ENCODE data around the gene TRIOBP. TPM values are rescaled to one million over a fixed set of nuclear protein-coding genes. Genes with fewer than 3 reads are reported as not detected.
A peak's percentile ranks its signal among the peaks of the same experiment; 100 is the strongest.

TRIOBP gene
- total and polyA plus RNA-seq, 2 of the 13 experiments (the other 11 are each of a cell fraction or from before 2014, with no cell fraction given), result 6.1 to 15.4 TPM

DNA sequence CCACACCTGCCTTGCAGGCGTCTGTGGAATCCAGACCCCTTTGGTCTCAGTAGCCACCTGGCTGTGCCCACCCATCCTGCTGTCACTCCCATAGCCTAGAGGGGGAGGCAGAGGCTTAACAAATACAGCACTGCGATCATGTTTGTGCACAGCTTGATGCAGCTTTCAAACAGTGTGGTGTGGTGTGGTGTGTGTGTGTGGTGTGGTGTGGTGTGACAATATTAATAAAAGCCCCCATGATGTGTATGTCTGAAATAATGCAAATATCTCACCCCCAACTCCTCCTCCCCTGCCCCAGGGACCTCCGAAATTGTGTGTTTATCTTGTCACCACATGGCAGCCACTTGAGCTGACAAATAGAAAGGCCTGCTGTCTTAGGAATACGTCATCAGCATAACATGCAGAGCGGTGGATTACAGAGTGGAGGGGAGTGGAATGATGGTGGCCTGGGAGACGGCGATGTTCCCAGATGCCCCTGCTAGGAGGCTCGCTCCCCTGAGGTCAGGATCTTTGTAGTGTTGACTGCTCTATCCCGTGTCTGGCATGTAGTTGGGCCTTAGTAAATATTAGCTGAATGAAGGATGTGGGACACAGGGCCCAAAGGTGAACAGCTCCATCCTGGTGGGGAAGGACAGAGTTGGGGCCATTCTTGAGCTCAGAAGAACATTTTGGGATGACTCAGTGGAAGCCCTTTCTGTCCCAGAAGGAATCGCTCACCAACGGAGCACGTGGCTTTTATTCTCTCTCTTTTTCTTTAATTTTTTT lies 35.5 kb upstream of the TRIOBP start (continued):
- TF ChIP-seq SIN3A (IDR thresholded peaks at IDR 0.05; ENCODE audit: borderline replicate concordance, low read depth, low read length) (0 out of 2 replicates have a peak, but pooled peaks have one; percentile 64), PRDM10 (CRISPR knock-in tag; IDR thresholded peaks at IDR 0.05; ENCODE audit: low read depth) (peak; percentile 85; the same call in 1 of the 2 replicates), BHLHE40 (IDR thresholded peaks at IDR 0.05; ENCODE audit: low read length) (0 out of 2 replicates have a peak, but pooled peaks have one; percentile 24), ZNF580 (CRISPR knock-in tag; IDR thresholded peaks at IDR 0.05; ENCODE audit: borderline replicate concordance, low read depth) (peak; percentile 49; the same call in 1 of the 2 replicates), FOXJ3 (CRISPR knock-in tag; IDR thresholded peaks at IDR 0.05; ENCODE audit: borderline replicate concordance) (0 out of 2 replicates have a peak, but pooled peaks have one; percentile 52), ZZZ3 (CRISPR knock-in tag; IDR thresholded peaks at IDR 0.05; ENCODE audit: borderline replicate concordance) (no peak), NCOA5 (CRISPR knock-in tag; IDR thresholded peaks at IDR 0.05) (no peak), AGO2 (optimal IDR thresholded peaks at IDR 0.05; ENCODE audit: low read depth, low read length) (no peak), ZBTB44 (CRISPR knock-in tag; IDR thresholded peaks at IDR 0.05) (no peak), SNAPC5 (CRISPR knock-in tag; IDR thresholded peaks at IDR 0.05; ENCODE audit: borderline replicate concordance) (no peak), STAG1 (CRISPR knock-in tag; IDR thresholded peaks at IDR 0.05) (peak; percentile 51), ZNF264 (CRISPR knock-in tag; IDR thresholded peaks at IDR 0.05) (0 out of 2 replicates have a peak, but pooled peaks have one; percentile 32), POGZ (CRISPR knock-in tag; IDR thresholded peaks at IDR 0.05) (no peak), MYC (CRISPR knock-in tag; IDR thresholded peaks at IDR 0.05; ENCODE audit: borderline replicate concordance) (peak; percentile 33; the same call in 1 of the 2 replicates), TSC22D2 (CRISPR knock-in tag; IDR thresholded peaks at IDR 0.05; ENCODE audit: borderline replicate concordance) (peak; percentile 57; the same call in 1 of the 2 replicates), TEAD3 (CRISPR knock-in tag; optimal IDR thresholded peaks at IDR 0.05; ENCODE audit: borderline replicate concordance) (peak; percentile 80), MIER3 (CRISPR knock-in tag; IDR thresholded peaks at IDR 0.05; ENCODE audit: borderline replicate concordance) (0 out of 2 replicates have a peak, but pooled peaks have one; percentile 51)
- TF ChIP-seq, protein P1, sequence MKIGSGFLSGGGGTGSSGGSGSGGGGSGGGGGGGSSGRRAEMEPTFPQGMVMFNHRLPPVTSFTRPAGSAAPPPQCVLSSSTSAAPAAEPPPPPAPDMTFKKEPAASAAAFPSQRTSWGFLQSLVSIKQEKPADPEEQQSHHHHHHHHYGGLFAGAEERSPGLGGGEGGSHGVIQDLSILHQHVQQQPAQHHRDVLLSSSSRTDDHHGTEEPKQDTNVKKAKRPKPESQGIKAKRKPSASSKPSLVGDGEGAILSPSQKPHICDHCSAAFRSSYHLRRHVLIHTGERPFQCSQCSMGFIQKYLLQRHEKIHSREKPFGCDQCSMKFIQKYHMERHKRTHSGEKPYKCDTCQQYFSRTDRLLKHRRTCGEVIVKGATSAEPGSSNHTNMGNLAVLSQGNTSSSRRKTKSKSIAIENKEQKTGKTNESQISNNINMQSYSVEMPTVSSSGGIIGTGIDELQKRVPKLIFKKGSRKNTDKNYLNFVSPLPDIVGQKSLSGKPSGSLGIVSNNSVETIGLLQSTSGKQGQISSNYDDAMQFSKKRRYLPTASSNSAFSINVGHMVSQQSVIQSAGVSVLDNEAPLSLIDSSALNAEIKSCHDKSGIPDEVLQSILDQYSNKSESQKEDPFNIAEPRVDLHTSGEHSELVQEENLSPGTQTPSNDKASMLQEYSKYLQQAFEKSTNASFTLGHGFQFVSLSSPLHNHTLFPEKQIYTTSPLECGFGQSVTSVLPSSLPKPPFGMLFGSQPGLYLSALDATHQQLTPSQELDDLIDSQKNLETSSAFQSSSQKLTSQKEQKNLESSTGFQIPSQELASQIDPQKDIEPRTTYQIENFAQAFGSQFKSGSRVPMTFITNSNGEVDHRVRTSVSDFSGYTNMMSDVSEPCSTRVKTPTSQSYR (CRISPR knock-in tag; IDR thresholded peaks at IDR 0.05; ENCODE audit: borderline replicate concordance), result peak; percentile 11; the same call in 1 of the 2 replicates
